AG09309 (cell line): ENCODE measurements around the gene NDRG3.

Experiments used
- DNase-seq: peaks from one replicate; pipeline ENCODE4 v3.0.0-alpha.2; 2010; ENCODE audit warnings: low read depth
- H3K4me3 ChIP-seq: 2 replicates; pipeline ENCODE4 v1.5.1; 2011; ENCODE audit warnings: mild to moderate bottlenecking, low read depth, low read length, moderate library complexity; ENCODE audit not compliant: control insufficient read depth
- TF ChIP-seq, protein P1 (sequence below): IDR thresholded peaks from 2 replicates; pipeline ENCODE4 v1.5.1; 2011; ENCODE audit warnings: mild to moderate bottlenecking, low read depth, low read length, inconsistent platforms; ENCODE audit not compliant: insufficient read depth, control insufficient read depth; ENCODE audit errors: missing control alignments

NDRG3 gene

DNA sequence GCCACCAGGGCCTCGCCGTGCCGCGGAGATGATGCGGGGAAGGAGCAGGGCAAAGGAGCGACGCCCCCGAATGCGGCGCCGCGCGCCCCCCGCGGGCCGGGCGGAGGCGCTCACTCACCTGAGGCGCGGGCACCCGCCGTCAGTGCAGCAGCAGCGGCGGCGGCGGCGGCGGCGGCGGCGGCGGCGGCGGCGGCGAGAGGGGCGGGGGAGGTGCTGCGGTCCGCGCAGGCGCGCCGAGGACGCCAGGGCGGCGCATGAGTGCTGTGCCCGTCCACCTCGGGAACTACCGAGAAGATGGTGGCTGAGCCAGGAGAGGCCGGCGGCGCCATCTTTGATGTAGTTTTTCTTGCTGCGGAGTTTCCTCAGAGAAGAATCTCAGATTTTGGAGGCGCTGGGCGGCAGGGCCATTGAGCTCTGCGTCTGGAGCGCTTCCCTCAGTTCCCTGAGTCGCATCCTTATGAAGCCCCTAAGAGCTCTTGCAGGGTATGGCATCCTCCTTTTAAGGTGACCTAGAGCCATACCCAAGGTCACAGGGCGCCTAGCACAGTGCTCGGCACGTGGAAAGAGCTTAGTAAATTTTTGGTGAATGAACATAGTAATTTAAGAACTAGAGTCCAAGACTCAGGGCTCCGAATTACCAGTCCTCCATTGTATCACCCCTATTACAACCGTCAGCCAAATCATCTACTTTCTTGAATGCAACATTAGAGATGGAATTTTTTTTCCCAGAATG is at the start of gene NDRG3:
Gene NDRG3 (minus strand): TSS at position 164 of the 733 bp plus-strand sequence. CDS start 24,355 bp downstream, outside the sequence.
- H3K4me3 ChIP-seq = peak within 1 kb of the TSS; percentile 62
- peak; percentile 54 for DNase-seq
- TF ChIP-seq, protein P1, sequence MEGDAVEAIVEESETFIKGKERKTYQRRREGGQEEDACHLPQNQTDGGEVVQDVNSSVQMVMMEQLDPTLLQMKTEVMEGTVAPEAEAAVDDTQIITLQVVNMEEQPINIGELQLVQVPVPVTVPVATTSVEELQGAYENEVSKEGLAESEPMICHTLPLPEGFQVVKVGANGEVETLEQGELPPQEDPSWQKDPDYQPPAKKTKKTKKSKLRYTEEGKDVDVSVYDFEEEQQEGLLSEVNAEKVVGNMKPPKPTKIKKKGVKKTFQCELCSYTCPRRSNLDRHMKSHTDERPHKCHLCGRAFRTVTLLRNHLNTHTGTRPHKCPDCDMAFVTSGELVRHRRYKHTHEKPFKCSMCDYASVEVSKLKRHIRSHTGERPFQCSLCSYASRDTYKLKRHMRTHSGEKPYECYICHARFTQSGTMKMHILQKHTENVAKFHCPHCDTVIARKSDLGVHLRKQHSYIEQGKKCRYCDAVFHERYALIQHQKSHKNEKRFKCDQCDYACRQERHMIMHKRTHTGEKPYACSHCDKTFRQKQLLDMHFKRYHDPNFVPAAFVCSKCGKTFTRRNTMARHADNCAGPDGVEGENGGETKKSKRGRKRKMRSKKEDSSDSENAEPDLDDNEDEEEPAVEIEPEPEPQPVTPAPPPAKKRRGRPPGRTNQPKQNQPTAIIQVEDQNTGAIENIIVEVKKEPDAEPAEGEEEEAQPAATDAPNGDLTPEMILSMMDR = no peak

DNA sequence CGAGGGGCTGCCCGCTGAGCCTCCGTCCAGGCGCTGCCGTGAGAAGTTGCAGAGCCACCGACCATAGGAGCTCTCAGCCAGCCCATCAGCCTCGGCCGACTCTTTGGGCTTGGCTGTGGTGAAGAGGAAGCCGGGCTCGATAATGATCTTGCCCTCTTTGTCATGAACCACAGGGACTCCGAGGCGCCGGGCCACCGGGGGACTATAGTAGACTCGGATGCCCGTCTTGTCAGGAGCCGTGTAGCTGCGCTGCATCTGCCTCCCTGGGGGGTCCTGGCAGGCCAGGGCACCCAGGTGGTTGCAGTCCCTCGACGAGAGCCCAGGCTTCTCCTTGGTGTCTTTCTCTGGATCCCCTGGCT is 48.2 kb upstream of the NDRG3 start:
- no peak overlapping the region for H3K4me3 ChIP-seq
- DNase-seq = no peak
- TF ChIP-seq, protein P1 = no peak

DNA sequence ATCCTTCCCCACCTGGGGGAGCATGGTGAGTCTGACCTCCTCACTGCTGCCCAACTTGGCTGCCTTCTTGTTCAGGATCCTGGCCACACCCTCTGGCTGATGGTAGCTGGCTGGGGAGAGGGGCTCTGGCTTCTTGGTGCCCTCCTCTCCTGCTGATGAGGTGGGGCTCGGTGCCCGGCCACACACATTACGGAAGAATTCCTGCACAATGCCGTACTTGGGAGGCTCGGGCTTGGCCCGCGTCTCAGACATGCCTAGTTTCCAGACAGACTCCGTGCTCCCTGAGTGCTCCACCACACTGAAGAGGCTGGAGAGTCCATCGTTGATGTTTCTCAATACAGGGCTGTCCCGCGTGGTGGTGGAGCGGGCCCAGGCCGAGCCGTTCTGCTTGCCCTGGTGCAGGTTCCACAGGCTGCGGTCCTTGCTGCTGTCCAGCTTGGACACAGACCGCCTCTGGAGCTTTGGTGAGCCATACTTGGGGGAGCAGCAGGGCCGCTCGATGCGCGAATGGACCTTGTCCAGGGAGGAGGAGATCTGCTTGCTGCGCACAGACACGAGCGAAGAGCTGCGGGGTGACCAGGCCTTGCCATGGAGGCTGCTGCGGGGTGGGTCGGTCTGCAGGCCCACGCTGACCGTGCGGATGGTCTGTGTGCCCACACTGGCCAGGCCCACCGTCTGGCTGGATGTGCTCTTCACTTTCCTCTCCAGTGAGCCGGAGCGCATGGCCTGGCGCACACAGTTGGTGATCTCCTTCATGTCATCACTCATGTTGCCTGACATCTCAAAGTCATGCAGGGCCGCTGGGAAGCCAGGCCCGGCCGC is 47.6 kb upstream of the NDRG3 start:
- no peak overlapping the region for H3K4me3 ChIP-seq
- TF ChIP-seq, protein P1 = no peak
- DNase-seq = no peak

DNA sequence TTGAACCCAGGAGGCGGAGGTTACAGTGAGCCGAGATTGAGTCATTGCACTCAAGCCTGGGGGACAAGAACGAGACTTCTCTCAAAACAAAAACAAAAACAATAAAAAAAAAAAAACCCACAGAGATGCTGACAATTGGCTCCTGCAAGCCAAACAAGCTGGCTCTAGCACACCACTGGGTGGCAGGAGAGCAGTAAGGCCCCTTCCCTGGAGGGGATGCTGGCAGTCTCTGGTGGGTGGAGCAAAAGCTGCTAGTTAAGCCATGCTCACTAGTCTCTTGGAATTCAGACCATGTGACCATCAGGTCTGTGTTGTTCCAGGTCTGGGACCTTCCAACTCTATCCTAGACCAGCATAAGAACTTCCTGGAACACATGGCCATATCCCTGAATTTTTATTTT is 46.5 kb upstream of the NDRG3 start:
- TF ChIP-seq, protein P1 = peak; percentile 67
- H3K4me3 ChIP-seq = no peak overlapping the region
- peak; percentile 29 for DNase-seq

DNA sequence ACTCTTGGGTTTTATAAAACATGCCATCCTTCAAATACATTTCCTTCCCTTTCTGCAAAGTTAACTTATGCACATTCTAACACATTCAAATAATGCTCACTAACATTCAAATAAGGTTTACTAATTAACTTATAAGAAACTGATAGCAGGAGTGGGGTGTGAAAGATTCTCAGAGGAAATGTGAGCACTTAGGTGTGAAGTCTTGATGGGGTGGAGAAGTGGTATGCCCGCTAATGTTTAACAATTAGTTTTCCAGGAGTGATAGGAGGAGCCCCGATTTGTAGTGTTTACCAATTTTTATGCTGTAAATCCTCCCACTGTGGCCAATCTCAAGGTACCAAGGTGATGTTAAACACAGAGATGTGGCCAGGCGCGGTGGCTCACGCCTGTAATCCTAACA is 46.0 kb upstream of the NDRG3 start:
- no peak overlapping the region for H3K4me3 ChIP-seq
- no peak for DNase-seq
- TF ChIP-seq, protein P1 = no peak

DNA sequence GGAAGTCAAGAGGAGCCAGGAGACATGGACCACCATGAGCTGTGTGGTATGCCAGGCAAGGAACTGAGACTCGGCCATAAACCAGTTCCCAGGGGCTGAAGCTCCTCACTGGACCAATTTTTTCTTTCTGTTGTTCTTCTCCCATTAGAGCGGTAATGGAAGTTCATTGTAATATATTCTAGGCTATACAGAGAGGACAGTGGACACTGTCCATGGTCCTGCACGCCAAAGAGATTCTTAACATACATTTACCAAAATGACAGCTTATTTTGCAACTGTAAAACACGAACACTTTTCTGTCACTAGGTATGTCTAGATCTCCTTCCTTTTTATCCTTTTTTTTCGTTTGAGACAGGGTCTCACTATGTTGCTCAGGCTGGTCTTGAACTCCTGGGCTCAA is 40.8 kb upstream of the NDRG3 start:
- H3K4me3 ChIP-seq = no peak overlapping the region
- DNase-seq = no peak
- TF ChIP-seq, protein P1 = no peak
